ENCODE measurements around the gene KLHL18.
"Not testable (repeated sequence)": the region's sequence is repeated elsewhere in the genome, so short reads cannot be mapped to it uniquely, and the experiment has no call there.

Gene KLHL18

DNA sequence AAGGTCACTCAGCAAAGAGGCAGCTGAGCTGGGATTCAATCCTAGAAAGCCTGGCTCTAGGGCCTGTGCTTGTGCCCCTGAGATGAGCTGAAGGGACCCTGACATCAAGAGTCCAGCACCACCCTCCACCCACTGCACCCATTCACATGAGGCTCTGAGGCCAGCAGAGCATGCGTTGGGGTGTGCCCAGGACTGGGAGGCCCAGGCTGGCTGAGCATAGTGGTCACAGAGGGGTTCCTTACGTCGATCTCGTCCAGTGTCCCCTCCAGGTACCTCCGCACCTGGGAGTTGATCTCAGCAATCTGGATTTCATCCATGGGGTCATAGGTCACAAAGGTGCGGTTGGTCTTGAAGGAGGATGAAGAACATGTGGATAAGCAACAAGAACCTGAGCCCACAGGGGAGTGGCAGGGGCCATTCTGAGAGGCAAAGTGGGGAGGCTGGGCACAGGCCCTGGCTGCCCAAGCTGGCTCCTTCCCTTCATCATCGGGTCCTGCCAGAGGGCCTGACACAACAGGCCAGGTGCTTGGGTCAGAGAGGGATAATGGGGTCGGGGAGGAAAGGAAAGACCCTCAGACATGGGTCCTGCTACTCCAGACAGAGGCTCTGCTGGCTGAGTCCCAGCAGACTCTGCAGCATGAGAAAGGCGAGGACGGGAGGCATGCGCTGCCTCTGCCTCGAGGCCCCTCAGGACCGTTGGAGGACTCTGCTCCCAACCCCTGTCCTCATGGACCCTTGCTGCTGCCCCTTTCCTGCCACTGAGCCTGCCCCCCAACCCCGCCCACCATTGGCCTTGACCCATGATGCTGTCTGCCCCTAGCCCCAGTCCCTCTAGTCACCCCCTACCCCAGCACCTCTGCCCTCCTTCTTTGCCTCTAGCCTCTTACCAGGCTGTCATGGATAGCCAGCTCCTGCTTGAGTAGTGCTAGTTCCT lies 35.3 kb upstream of the KLHL18 start:
- DNase-seq (ENCODE audit: low read depth), result no peak
- TF ChIP-seq, protein P1, sequence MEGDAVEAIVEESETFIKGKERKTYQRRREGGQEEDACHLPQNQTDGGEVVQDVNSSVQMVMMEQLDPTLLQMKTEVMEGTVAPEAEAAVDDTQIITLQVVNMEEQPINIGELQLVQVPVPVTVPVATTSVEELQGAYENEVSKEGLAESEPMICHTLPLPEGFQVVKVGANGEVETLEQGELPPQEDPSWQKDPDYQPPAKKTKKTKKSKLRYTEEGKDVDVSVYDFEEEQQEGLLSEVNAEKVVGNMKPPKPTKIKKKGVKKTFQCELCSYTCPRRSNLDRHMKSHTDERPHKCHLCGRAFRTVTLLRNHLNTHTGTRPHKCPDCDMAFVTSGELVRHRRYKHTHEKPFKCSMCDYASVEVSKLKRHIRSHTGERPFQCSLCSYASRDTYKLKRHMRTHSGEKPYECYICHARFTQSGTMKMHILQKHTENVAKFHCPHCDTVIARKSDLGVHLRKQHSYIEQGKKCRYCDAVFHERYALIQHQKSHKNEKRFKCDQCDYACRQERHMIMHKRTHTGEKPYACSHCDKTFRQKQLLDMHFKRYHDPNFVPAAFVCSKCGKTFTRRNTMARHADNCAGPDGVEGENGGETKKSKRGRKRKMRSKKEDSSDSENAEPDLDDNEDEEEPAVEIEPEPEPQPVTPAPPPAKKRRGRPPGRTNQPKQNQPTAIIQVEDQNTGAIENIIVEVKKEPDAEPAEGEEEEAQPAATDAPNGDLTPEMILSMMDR (IDR thresholded peaks at IDR 0.05; ENCODE audit: low read depth, low read length, missing control alignments), result no peak
- in situ Hi-C loops (cut with HindIII; ENCODE audit: low sequenced_read_pairs), result no loop called here
- H3K4me3 ChIP-seq (ENCODE audit: low read depth, low read length), result no peak overlapping the region

DNA sequence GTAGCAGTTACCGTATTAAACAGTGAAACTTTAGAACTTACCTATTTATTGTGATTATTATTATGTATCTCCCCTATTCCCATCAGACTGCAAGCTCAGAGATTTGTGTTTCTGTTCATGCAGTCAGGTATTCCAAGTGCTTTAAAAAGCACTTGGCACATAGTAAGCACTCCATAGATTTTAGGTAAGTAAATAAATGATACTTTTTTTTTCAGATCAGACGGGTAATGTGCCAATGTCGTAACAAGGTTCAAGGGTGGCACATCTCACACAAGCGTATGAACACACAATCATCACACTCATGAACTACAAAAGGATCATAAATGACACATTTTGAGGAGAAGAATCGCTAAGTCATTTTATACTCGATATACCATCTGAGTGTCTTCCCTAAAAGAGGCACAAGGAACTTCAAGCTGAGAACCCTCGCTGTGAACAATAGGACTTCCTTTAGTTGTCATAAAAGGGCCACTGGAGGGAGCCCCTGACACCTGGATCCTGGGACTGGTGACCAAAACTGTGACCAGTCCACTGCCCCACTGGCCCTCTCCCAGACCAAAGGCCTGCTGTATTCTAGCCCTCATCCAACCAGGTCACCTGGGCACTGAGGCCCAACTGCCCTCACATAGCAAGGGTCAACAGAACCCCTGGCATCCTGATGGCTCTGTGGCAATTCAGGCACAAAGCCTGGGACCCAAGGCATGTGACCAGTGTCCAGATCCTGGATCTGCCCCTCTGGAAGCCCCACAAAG lies 32.3 kb upstream of the KLHL18 start:
- H3K4me3 ChIP-seq (ENCODE audit: low read depth, low read length), result no peak overlapping the region
- no peak for DNase-seq (ENCODE audit: low read depth)
- TF ChIP-seq, protein P1 (IDR thresholded peaks at IDR 0.05; ENCODE audit: low read depth, low read length, missing control alignments), result peak; percentile 38
- in situ Hi-C loops (cut with HindIII; ENCODE audit: low sequenced_read_pairs), result no loop called here

DNA sequence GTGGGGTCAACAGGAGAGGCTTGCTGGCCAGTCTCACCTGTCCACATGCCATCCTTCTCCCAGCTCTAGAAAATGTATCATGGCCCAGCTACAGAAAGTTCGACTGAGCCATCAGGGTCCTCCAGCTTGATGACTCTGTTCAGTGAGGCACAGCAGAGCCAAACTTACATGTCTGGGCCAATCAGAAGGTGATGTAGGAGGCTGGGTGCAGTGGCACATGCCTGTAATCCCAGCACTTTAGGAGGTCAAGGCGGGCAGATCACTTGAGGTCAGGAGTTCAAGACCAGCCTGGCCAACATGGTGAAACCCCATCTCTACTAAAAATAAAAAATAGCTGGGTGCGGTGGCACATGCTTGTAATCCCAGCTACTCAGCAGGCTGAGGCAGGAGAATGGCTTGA lies 31.7 kb upstream of the KLHL18 start:
- DNase-seq (ENCODE audit: low read depth); H3K4me3 ChIP-seq (ENCODE audit: low read depth, low read length); in situ Hi-C loops (cut with HindIII; ENCODE audit: low sequenced_read_pairs): not testable (repeated sequence)

DNA sequence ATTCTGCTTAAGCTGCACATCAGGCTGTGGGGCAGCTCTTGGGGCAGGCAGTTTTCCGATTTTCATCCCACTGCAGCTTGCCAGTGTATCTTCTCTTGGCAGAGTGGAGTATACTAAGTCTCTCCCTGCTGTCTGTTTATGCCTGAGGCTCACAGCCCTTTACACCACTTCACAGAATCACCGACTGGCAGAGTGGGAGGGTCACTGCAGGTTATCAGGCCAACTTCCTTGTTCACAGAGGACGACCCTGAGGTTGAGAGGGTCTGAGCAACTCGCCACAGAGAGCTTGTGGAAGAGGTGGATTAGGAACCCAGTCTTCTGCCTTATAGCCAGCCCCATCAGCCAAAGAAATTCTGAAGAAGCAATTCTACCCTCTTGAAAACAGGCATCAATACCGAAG lies 31.1 kb upstream of the KLHL18 start:
- TF ChIP-seq, protein P1 (IDR thresholded peaks at IDR 0.05; ENCODE audit: low read depth, low read length, missing control alignments), result no peak
- in situ Hi-C loops (cut with HindIII; ENCODE audit: low sequenced_read_pairs), result no loop called here
- no peak overlapping the region for H3K4me3 ChIP-seq (ENCODE audit: low read depth, low read length)

DNA sequence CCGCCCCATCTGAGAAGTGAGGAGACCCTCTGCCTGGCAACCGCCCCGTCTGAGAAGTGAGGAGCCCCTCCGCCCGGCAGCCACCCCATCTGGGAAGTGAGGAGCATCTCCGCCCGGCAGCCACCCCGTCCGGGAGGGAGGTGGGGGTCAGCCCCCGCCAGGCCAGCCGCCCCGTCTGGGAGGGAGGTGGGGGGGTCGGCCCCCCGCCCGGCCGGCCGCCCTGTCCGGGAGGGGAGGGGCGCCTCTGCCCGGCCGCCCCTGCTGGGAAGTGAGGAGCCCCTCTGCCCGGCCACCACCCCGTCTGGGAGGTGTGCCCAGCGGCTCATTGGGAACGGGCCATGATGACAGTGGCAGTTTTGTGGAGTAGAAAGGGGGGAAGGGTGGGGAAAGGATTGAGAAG lies 26.4 kb upstream of the KLHL18 start:
- H3K4me3 ChIP-seq (ENCODE audit: low read depth, low read length); in situ Hi-C loops (cut with HindIII; ENCODE audit: low sequenced_read_pairs); DNase-seq (ENCODE audit: low read depth): not testable (repeated sequence)

More for the DNA sequence above, 31.1 kb upstream of the KLHL18 start:
- no peak for DNase-seq (ENCODE audit: low read depth)

DNA sequence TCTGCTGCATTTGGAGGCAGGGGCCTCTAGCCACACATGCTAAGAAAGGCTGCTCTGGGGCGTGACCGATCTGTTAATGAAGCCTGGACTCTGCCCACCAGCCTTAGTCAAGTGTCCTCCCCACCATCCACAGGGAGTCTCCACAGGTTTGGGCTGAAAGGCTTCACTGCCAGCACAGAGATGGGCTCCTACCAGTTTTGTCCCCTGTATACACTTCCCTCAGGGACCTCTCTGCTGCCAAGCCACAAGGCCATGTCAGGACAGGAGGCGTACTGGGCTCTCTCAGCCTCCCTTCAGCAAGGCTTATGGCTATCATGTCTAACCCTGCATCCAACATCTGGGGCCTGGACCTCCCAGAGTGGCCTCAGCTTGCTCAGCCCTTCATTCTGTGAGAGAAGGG lies 23.6 kb upstream of the KLHL18 start:
- TF ChIP-seq, protein P1 (IDR thresholded peaks at IDR 0.05; ENCODE audit: low read depth, low read length, missing control alignments), result no peak

DNA sequence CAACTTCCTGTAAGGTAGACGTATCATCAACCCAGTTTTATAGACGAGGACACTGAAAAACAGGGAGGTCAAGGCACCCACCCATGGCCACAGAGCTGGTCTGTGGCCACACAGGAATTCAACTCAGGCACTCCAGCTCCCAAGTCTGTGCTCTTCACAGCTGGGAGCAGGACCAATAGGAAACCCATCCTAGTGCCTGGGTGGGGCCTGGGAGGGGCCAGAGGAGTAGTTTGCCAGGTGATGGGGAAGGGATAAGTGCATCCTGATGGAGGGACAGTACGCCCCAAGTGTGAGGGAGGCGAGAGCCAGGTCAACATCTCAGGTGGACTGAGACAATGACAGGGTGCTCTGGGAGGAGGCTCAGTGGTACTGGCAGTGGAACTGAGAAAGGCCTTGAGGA lies 22.1 kb upstream of the KLHL18 start:
- TF ChIP-seq, protein P1 (IDR thresholded peaks at IDR 0.05; ENCODE audit: low read depth, low read length, missing control alignments), result no peak
- H3K4me3 ChIP-seq (ENCODE audit: low read depth, low read length), result no peak overlapping the region
- in situ Hi-C loops (cut with HindIII; ENCODE audit: low sequenced_read_pairs), result no loop called here
- DNase-seq (ENCODE audit: low read depth), result no peak

More for the DNA sequence above, 23.6 kb upstream of the KLHL18 start:
- H3K4me3 ChIP-seq (ENCODE audit: low read depth, low read length), result no peak overlapping the region
- no peak for DNase-seq (ENCODE audit: low read depth)
- in situ Hi-C loops (cut with HindIII; ENCODE audit: low sequenced_read_pairs), result no loop called here
